Stimulated activated CD4-positive, alpha-beta T cell treated with anti-CD3 and anti-CD28 coated beads, Interleukin-15, amount 100 ng/mL, for 1 hour (primary cell): ENCODE data around the gene OAS1.
"Not testable (repeated sequence)": the region's sequence is repeated elsewhere in the genome, so short reads cannot be mapped to it uniquely, and the experiment has no call there.

Experiments used
- DNase-seq, 2 donors: peaks; one replicate each; pipeline ENCODE4 v3.0.0-alpha.2; 2020; ENCODE audit warnings: low read depth in 1 of 2, low spot score in 1 of 2

OAS1 gene

DNA sequence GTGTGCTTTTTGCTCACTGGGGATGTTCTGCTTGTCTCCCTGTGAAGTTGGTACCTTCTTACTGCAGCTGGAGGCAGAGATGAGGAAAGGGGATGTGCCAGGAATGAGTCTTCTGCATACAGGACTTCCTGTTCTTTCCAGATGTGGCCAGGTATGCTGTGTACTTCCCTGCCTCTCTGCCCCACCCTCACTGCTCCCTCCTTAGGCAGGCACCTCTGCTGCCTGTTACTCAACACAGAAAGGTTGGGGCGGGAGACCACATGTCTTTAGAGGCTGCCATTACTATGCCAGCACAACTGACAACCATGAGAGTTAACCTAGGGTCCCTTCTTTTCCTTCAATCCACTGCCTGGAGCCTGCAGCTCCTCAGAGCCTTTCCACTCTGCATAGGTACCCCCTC, 29.5 kb downstream of the OAS1 start:
- DNase-seq, result no peak

- no peak for DNase-seq
These were observed 30.2 kb downstream of the OAS1 start for GRCh38 chr12:112936927-112937326.

DNA sequence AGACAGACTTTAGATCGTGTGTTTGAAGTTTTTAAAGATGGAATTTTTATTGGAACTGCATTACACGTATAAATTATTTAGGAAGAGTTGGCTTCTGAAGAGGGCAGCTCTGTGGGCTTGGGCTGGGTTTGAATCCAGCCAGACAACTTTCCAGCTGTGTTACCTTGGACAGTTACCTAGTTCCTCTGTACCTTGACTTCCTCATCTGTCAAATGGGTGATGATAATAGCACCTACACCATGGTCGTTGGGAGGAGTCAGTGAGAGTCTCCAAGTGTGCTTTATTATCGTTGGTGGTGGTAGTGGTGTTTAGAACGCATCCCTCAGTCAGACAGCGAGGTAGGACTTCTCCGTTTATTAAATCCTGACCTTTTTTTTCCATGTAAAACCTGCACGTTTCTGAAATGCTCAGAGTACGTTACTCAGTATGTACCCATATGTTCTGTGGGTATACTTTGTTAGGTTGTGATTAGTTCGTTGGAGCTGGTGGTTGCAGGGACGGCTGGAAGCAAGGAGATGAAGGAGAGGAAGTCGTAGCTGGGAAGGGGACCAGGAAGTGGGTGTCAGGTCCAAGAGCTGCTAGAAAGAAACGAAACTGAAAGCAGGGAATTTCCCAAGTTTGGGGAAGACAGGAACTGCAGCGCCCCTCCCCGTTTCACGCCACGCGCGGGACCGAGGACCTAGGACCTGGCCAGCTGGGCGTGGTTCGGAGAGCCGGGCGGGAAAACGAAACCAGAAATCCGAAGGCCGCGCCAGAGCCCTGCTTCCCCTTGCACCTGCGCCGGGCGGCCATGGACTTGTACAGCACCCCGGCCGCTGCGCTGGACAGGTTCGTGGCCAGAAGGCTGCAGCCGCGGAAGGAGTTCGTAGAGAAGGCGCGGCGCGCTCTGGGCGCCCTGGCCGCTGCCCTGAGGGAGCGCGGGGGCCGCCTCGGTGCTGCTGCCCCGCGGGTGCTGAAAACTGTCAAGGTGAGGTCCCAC, 31.3 kb downstream of the OAS1 start, which contains the start of gene OAS3:
TSS of gene OAS3 (plus strand) at position 734 of the 979 bp plus-strand sequence. CDS start at position 791, 57 bp downstream.
- DNase-seq, result peak; percentile 40 to 43

DNA sequence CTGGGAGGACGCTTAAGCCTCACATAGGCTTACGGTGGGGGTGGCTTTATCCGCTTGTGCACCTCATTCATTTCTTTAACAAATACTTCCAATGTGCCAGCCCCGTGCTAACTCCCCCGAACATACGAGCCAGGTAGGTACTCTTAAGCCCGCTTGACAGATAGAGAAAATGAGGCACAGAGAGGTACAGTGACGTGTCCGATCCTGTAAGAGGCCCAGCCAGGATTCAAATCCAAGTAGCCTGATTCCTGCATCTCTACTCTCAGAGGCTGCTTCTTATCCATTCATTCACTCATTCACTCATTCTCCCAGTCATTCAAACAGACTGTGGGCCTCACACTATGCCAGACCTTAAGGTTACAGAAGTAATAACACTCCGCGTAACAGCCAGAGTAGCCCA, 32.0 kb downstream of the OAS1 start:
- DNase-seq, result no peak

DNA sequence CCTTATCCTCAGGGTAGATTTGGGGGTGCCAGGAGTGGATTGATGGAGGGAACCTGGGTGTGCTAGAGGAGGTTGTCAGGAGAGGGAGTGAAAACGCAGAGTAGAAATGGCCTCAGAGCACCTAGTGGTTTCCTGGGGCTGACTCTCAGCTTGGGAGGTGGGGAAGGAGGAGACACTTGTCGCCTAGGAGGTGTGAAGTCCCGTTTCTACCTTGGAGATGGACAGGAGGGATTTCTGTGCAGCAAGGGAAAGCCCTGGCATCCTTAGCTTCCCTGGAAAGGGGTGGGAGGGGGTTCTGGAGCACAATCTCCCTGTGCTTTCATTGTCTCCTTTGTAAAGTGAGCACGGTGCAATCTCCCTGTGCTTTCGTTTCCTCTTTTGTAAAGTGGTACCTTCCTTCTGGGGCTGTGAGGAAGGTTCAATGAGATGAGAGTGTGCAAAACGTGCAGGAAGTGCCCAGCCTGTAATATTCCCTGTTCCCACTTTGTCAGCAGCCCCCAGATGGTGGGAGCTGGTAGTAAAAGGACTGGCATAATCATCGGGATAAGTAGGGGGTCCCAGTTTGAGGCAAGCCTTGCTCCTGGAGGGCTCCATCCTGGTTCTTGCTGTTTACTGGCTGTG, 33.1 kb downstream of the OAS1 start:
- DNase-seq, result no peak

GRCh38 chr12:112941528-112942335, 35.0 kb downstream of the OAS1 start:
- no peak for DNase-seq

- DNase-seq, result no peak
These were observed 35.8 kb downstream of the OAS1 start for GRCh38 chr12:112942572-112942971.

DNA sequence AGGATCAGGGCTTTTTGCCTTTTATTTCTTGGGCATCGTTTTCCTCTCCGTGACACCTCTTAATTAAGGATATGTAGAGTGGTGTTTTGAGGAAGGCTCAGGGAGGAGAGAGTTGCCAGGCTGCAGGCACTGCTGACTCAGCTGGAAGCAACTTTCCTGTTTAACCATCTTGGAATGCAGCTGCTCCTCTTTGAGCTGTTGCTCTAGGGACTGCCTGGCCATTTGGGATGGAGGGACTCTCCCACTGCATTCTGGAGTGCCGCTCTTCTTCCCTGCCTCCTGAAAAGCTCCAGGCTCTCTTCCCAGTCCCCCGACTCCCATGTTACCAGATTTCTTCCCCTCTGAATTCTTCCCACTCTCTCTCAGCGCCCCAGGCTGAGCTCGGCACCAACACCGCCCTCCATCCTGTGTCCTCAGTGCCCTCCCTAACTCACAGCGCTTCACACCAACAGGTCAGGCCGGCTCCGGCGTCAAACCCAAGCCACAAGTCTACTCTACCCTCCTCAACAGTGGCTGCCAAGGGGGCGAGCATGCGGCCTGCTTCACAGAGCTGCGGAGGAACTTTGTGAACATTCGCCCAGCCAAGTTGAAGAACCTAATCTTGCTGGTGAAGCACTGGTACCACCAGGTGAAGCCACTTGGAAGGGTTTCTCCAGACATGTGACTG, 37.4 kb downstream of the OAS1 start:
- DNase-seq, result no peak

DNA sequence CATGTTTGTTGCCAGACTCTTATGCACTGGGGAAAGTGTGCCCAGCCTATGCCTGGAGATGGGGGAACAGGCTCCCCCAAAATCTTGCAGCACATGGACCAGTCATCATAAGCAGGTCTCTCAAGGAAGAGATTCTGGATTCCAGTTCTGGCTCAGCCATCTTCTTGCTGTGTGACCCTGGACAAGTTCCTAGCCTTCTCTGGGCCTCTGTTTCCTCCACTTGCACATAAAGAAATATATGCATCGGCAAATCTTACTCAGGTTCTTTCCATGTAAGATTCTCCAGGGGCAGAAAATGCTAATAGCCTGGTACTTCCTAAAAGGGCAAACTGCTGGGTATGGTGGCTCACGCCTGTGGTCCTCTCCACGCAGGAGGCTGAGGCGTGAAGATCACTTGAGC, 38.8 kb downstream of the OAS1 start:
- DNase-seq, result no peak

DNA sequence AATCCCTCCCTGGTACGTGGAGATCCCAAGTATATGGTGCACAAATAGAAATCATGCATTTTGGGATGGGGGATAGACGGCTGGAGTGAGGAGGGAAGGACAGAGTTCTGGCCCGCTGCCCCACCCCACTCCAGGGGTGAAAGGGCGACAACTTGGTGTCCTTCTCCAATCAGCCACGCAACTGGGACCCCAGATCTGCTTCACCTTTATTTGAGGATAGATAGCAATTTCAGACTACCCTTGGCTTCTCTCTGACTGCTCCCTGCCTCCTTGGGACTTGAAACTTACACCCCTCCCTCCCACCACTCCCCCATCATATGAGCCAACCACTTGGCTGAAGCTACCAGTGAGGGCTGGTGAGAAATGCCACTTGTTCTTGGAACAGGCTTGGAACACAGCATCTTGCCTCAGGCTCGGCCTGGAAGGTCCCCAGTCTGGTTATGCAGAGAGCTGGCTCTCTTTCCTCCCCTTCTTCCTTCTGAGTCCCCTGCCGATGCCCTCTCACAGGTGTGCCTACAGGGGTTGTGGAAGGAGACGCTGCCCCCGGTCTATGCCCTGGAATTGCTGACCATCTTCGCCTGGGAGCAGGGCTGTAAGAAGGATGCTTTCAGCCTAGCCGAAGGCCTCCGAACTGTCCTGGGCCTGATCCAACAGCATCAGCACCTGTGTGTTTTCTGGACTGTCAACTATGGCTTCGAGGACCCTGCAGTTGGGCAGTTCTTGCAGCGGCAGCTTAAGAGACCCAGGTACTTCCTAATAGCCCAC, 39.7 kb downstream of the OAS1 start:
- no peak for DNase-seq

GRCh38 chr12:112947314-112947713, 40.6 kb downstream of the OAS1 start:
- DNase-seq, result no peak

GRCh38 chr12:112947761-112948160, 41.0 kb downstream of the OAS1 start:
- DNase-seq, result no peak

DNA sequence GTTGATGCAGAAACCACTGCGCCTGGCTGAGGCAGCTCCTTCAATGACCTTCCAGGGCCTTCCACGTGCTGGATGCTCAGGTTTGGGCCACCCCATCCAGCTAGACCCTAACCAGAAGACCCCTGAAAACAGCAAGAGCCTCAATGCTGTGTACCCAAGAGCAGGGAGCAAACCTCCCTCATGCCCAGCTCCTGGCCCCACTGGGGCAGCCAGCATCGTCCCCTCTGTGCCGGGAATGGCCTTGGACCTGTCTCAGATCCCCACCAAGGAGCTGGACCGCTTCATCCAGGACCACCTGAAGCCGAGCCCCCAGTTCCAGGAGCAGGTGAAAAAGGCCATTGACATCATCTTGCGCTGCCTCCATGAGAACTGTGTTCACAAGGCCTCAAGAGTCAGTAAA, 42.0 kb downstream of the OAS1 start:
- no peak for DNase-seq

DNA sequence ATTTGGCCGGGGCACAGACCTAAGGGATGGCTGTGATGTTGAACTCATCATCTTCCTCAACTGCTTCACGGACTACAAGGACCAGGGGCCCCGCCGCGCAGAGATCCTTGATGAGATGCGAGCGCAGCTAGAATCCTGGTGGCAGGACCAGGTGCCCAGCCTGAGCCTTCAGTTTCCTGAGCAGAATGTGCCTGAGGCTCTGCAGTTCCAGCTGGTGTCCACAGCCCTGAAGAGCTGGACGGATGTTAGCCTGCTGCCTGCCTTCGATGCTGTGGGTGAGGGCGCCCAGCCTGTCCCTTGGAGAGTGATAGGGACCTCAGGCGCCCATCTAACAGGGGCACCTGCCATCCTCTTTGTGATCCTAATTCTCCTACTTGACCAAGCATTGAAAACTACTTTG, 43.9 kb downstream of the OAS1 start:
- no peak for DNase-seq

- not testable (repeated sequence) for DNase-seq
These were observed 50.4 kb downstream of the OAS1 start for GRCh38 chr12:112957125-112957524.

GRCh38 chr12:112961074-112961473, 54.3 kb downstream of the OAS1 start:
- no peak for DNase-seq

GRCh38 chr12:112961536-112961935, 54.8 kb downstream of the OAS1 start:
- no peak for DNase-seq

DNA sequence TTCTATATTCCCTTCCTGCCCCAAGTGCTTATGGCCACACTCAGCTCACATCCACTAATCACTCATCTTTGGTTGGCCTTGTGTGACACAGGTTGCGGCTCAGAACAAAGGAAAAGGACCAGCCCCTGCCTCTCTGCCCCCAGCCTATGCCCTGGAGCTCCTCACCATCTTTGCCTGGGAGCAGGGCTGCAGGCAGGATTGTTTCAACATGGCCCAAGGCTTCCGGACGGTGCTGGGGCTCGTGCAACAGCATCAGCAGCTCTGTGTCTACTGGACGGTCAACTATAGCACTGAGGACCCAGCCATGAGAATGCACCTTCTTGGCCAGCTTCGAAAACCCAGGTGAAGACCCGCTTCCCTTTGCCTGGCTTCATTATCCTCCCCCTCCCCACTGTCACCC, 55.8 kb downstream of the OAS1 start:
- DNase-seq, result no peak

DNA sequence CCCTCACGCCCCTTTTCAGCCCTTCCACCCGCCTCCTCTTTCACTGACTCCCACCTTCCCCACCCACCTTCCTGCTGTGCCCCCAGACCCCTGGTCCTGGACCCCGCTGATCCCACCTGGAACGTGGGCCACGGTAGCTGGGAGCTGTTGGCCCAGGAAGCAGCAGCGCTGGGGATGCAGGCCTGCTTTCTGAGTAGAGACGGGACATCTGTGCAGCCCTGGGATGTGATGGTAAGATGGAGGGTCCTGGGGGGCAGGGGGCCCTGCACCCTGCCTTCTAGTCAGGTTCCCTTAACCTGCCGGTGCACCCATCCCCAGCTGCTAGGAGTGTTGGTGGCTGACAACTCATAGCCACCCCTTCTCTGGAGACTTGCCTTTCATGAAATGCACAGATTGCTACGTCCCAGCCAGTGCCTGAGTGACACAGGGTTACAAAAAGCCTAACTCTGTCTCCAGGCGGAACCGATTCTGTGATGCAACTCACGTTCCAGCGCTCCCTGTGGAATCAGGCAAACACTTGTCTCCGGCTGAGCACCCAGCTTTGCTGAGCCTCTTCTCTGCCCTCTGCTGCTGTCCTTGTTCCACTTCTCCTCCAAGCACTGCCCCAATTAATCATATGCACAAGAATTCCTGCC, 56.6 kb downstream of the OAS1 start:
- no peak for DNase-seq
